IMR-90 (cell line): ENCODE measurements around the gene CLEC2A. TPM values are rescaled to one million over a fixed set of nuclear protein-coding genes. Genes with fewer than 3 reads are reported as not detected.

ENCODE experiments used
- ATAC-seq: fragments of 200-7000 bp; cut with Tn5 transposase; 2 replicates; pipeline ENCODE4 v1.9.1; 2020; ENCODE audit warnings: low read depth, mild to moderate bottlenecking, moderate library complexity
- BruUV-seq: library from RNA; stranded (reverse); fragments of 400-500 nt; replicated peaks from 2 replicates; lab custom pipeline; 2021; lab: Mats Ljungman, UMichigan
- CTCF ChIA-PET: fragments of 300-600 bp; formaldehyde crosslinking; extraction: SDS; loops from one replicate; lab custom pipeline; 2021; ENCODE audit warnings: antibody characterized with exemption; lab: Yijun Ruan, JAX
- POLR2A ChIA-PET: fragments of 300-600 bp; sonication (Branson Sonifier 250); formaldehyde crosslinking; loops from one replicate; lab custom pipeline; 2022; ENCODE audit warnings: antibody characterized with exemption; ENCODE audit not compliant: unreplicated experiment; lab: Charles Lee
- DNase-seq: peaks from one replicate; pipeline ENCODE4 v3.0.0; 2013
- H2AFZ ChIP-seq: replicated peaks from 2 replicates; pipeline ENCODE3; 2013; ENCODE audit warnings: low read length, mild to moderate bottlenecking; ENCODE audit not compliant: poor library complexity
- H2AK5ac ChIP-seq: 2 replicates; pipeline ENCODE4 v1.6.1; 2013; ENCODE audit warnings: low read depth, low read length, inconsistent platforms
- H2AK9ac ChIP-seq: replicated peaks from 2 replicates; pipeline ENCODE3; 2013; ENCODE audit warnings: mild to moderate bottlenecking, low read depth, low read length, moderate library complexity; ENCODE audit not compliant: poor library complexity
- H2BK120ac ChIP-seq: 2 replicates; pipeline ENCODE4 v1.6.1; 2013; ENCODE audit warnings: low read depth, low read length, inconsistent platforms
- H2BK15ac ChIP-seq: 3 replicates; pipeline ENCODE4 v1.6.1; 2013; ENCODE audit warnings: low read depth, low read length, inconsistent platforms
- H2BK20ac ChIP-seq: 2 replicates; pipeline ENCODE4 v1.6.1; 2013; ENCODE audit warnings: low read depth, mild to moderate bottlenecking, inconsistent platforms, low read length, moderate library complexity
- H2BK5ac ChIP-seq: 2 replicates; pipeline ENCODE4 v1.6.1; 2013; ENCODE audit warnings: mild to moderate bottlenecking, low read depth, low read length, inconsistent platforms; ENCODE audit not compliant: poor library complexity, severe bottlenecking
- H3K14ac ChIP-seq: replicated peaks from 2 replicates; pipeline ENCODE4 v1.6.1; 2013; ENCODE audit warnings: low read depth, low read length, inconsistent platforms
- H3K18ac ChIP-seq: 2 replicates; pipeline ENCODE4 v1.6.1; 2013; ENCODE audit warnings: low read depth, low read length, control low read depth
- H3K23ac ChIP-seq: 2 replicates; pipeline ENCODE4 v1.6.1; 2013; ENCODE audit warnings: low read depth, low read length, inconsistent platforms
- H3K27ac ChIP-seq: 2 replicates; pipeline ENCODE4 v1.5.1; 2013; ENCODE audit warnings: mild to moderate bottlenecking, control low read depth, low read length; ENCODE audit not compliant: insufficient read depth
- H3K27me3 ChIP-seq: 2 replicates; pipeline ENCODE4 v1.6.1; 2013; ENCODE audit warnings: low read length; ENCODE audit not compliant: control insufficient read depth, insufficient read depth
- H3K36me3 ChIP-seq: 2 replicates; pipeline ENCODE4 v1.6.1; 2013; ENCODE audit warnings: low read length, mixed read lengths; ENCODE audit not compliant: control insufficient read depth, insufficient read depth
- H3K4ac ChIP-seq: 2 replicates; pipeline ENCODE4 v1.6.1; 2013; ENCODE audit warnings: low read depth, low read length, inconsistent platforms
- H3K4me1 ChIP-seq: 2 replicates; pipeline ENCODE4 v1.6.1; 2013; ENCODE audit warnings: low read length, mixed read lengths; ENCODE audit not compliant: control insufficient read depth, insufficient read depth
- H3K4me2 ChIP-seq: 2 replicates; pipeline ENCODE4 v1.6.1; 2013; ENCODE audit warnings: low read depth, mild to moderate bottlenecking, control low read depth, low read length, moderate library complexity
- H3K4me3 ChIP-seq: 2 replicates; pipeline ENCODE4 v1.5.1; 2013; ENCODE audit warnings: low read depth, mild to moderate bottlenecking, control low read depth, low read length, moderate library complexity; ENCODE audit not compliant: insufficient read depth
- H3K56ac ChIP-seq: 2 replicates; pipeline ENCODE4 v1.6.1; 2013; ENCODE audit warnings: low read length, inconsistent platforms; ENCODE audit not compliant: insufficient read depth; ENCODE audit errors: extremely low read depth
- H3K79me1 ChIP-seq, 2 experiments: 2 replicates each; pipeline ENCODE4 v1.6.1; 2013; ENCODE audit warnings: low read length in 2 of 2, inconsistent platforms in 1 of 2, low read depth in 1 of 2
- H3K9ac ChIP-seq: 2 replicates; pipeline ENCODE4 v1.6.1; 2013; ENCODE audit warnings: low read depth, low read length, control low read depth
- H3K9me1 ChIP-seq: 2 replicates; pipeline ENCODE4 v1.6.1; 2013; ENCODE audit warnings: low read length, inconsistent platforms; ENCODE audit not compliant: insufficient read depth
- H3K9me3 ChIP-seq: 2 replicates; pipeline ENCODE4 v1.6.1; 2013; ENCODE audit warnings: low read length; ENCODE audit not compliant: control insufficient read depth, insufficient read depth
- H4K20me1 ChIP-seq: 2 replicates; pipeline ENCODE4 v1.6.1; 2013; ENCODE audit warnings: low read length, inconsistent platforms; ENCODE audit not compliant: insufficient read depth
- H4K5ac ChIP-seq: 2 replicates; pipeline ENCODE4 v1.6.1; 2013; ENCODE audit warnings: mild to moderate bottlenecking, low read depth, low read length, control low read depth
- H4K8ac ChIP-seq, 2 experiments: 2 replicates each; pipeline ENCODE4 v1.6.1; 2013; ENCODE audit warnings: low read depth in 2 of 2, low read length in 2 of 2, control low read depth in 1 of 2, inconsistent platforms in 1 of 2
- H4K91ac ChIP-seq: 2 replicates; pipeline ENCODE4 v1.6.1; 2013; ENCODE audit warnings: low read depth, low read length, inconsistent platforms; ENCODE audit not compliant: insufficient read depth
- BHLHE40 ChIP-seq: fragments of 150-350 bp; IDR thresholded peaks from 2 replicates; pipeline ENCODE4 v1.6.1; 2016; ENCODE audit warnings: mild to moderate bottlenecking, low read depth, low read length
- CEBPB ChIP-seq: IDR thresholded peaks from 2 replicates; pipeline ENCODE4 v1.6.1; 2012; ENCODE audit warnings: low read depth, low read length, improper control_type of control experiment
- CHD1 ChIP-seq: IDR thresholded peaks from 2 replicates; pipeline ENCODE4 v1.6.1; 2012; ENCODE audit warnings: low read depth, low read length, improper control_type of control experiment
- FOS ChIP-seq: fragments of 150-350 bp; IDR thresholded peaks from 2 replicates; pipeline ENCODE4 v1.6.1; 2016; ENCODE audit warnings: low read depth, low read length
- MAFK ChIP-seq: IDR thresholded peaks from 2 replicates; pipeline ENCODE4 v1.6.1; 2012; ENCODE audit warnings: low read depth, low read length, improper control_type of control experiment
- MAZ ChIP-seq: IDR thresholded peaks from 2 replicates; pipeline ENCODE4 v1.6.1; 2012; ENCODE audit warnings: low read depth, mild to moderate bottlenecking, low read length, improper control_type of control experiment, moderate library complexity, borderline replicate concordance
- MXI1 ChIP-seq: IDR thresholded peaks from 2 replicates; pipeline ENCODE4 v1.6.1; 2012; ENCODE audit warnings: low read depth, mild to moderate bottlenecking, low read length, moderate library complexity, borderline replicate concordance
- NFE2L2 ChIP-seq: fragments of 150-350 bp; IDR thresholded peaks from 2 replicates; pipeline ENCODE4 v1.6.1; 2016; ENCODE audit warnings: low read depth, mild to moderate bottlenecking, low read length
- POLR2A ChIP-seq: IDR thresholded peaks from 2 replicates; pipeline ENCODE4 v1.6.1; 2012; ENCODE audit warnings: mild to moderate bottlenecking, low read depth, low read length
- RAD21 ChIP-seq: IDR thresholded peaks from 2 replicates; pipeline ENCODE4 v1.6.1; 2012; ENCODE audit warnings: low read length, improper control_type of control experiment
- RCOR1 ChIP-seq: IDR thresholded peaks from 2 replicates; pipeline ENCODE4 v1.6.1; 2012; ENCODE audit warnings: mild to moderate bottlenecking, low read length, improper control_type of control experiment; ENCODE audit not compliant: insufficient replicate concordance
- RFX5 ChIP-seq: IDR thresholded peaks from 2 replicates; pipeline ENCODE4 v1.8.0; 2012; ENCODE audit warnings: low read depth, mild to moderate bottlenecking, low read length, moderate library complexity
- SMC3 ChIP-seq: fragments of 150-350 bp; IDR thresholded peaks from 2 replicates; pipeline ENCODE4 v1.6.1; 2016; ENCODE audit warnings: low read depth, mild to moderate bottlenecking, antibody characterized with exemption, low read length, moderate library complexity
- WGBS, 2 experiments: methylation state at CpG; one replicate each; pipeline versions ENCODE4 v1.1.5 to v1.1.7; 2013; ENCODE audit warnings: missing lambda C conversion rate in 2 of 2; ENCODE audit not compliant: insufficient read length in 1 of 2; ENCODE audit errors: extremely low coverage in 2 of 2; 5-methylcytosine and 5-hydroxymethylcytosine counted together
- dilution Hi-C: fragments of 300-500 bp; cut with HindIII; formaldehyde crosslinking; loops from one replicate; pipeline ENCODE4 v1.14.3; 2018; ENCODE audit warnings: low sequenced_read_pairs; ENCODE audit not compliant: unreplicated experiment
- in situ Hi-C: fragments of 300-500 bp; cut with MboI; formaldehyde crosslinking; loops from 3 replicates; pipeline ENCODE4 v1.14.3; 2019; ENCODE audit warnings: low sequenced_read_pairs, inconsistent platforms, mixed read lengths
- intact Hi-C: fragments of 100-400 bp; cut with micrococcal nuclease; formaldehyde crosslinking; loops from 2 replicates; pipeline ENCODE4 v1.10.0; 2022
- polyA plus RNA-seq, 3 experiments: library from polyadenylated mRNA; depleted of rRNA; stranded (reverse); fragments of >200 nt; gene quantifications; 2 replicates each; pipeline ENCODE4 v1.2.3, GENCODE V29; 2012; ENCODE audit warnings: low replicate concordance in 1 of 3
- total RNA-seq: library from RNA; depleted of rRNA; stranded (reverse); fragments of >200 nt; gene quantifications from 2 replicates; pipeline ENCODE4 v1.2.3, GENCODE V29; 2012
- TF ChIP-seq, protein P1 (sequence below): fragments of 150-350 bp; IDR thresholded peaks from 2 replicates; pipeline ENCODE4 v1.6.1; 2017; ENCODE audit warnings: mild to moderate bottlenecking, antibody characterized with exemption, low read length, low read depth
- TF ChIP-seq, protein P2 (sequence below): fragments of 150-350 bp; IDR thresholded peaks from 2 replicates; pipeline ENCODE4 v1.6.1; 2016; ENCODE audit warnings: low read depth, mild to moderate bottlenecking, low read length, moderate library complexity, borderline replicate concordance
- TF ChIP-seq, protein P3 (sequence below): conservative IDR thresholded peaks from 2 replicates; pipeline ENCODE4 v1.5.1; 2012; ENCODE audit warnings: mild to moderate bottlenecking, low read depth, low read length, improper control_type of control experiment

The CLEC2A gene
- total and polyA plus RNA-seq, 2 of the 4 experiments (the other 2 are of a cell fraction): not detected

DNA sequence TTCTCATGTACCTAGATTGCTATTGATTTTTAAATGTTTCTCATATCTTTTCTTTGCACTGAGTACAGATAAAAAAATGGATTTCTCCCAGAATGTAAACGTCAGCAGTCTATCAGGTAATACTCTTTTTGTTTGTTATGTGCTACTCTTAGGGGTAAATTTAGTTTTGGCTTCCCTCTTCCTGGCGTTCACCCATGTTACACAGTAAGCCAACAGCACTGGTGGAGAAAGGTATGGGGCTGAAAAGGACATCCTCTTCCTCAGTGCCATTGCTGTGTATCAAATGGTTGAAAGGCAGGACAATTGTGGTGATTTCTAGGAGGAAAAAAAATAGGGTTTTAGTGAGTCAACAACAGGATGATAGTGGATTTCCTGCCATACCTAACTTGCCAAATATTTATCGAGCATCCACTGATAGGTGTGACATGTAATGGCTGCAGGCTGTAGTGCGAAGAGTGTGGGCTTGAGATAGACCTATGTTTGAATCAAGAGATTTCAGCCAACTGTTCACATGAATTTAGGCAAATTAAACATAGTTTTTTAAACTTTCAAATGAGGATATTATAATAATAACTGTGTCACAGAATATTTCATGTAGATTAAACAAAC lies 43.4 kb downstream of the CLEC2A start:
- intact Hi-C loops: no loop called here
- H2BK5ac ChIP-seq: no peak overlapping the region
- no peak overlapping the region for H2AK5ac ChIP-seq
- no peak for ATAC-seq
- no peak overlapping the region for H2AFZ ChIP-seq
- DNase-seq: no peak
- no peaks in the 10 kb centered on the region for H3K4me1 ChIP-seq
- no peaks in the 10 kb centered on the region for H4K20me1 ChIP-seq
- H3K27me3 ChIP-seq: no peaks in the 10 kb centered on the region
- no CpG with 5 or more reads among the region's 4 CpGs for WGBS, 2 experiments
- no peak overlapping the region for H3K9ac ChIP-seq
- POLR2A ChIA-PET: no interaction called here
- H4K91ac ChIP-seq: no peak overlapping the region
- no peak overlapping the region for H3K4me3 ChIP-seq
- H2BK15ac ChIP-seq: no peak overlapping the region
- no peaks in the 10 kb centered on the region for H3K9me1 ChIP-seq
- H3K4ac ChIP-seq: no peak overlapping the region
- no peaks in the 10 kb centered on the region for H3K36me3 ChIP-seq
- H2AK9ac ChIP-seq: no peak overlapping the region
- CTCF ChIA-PET: no interaction called here
- in situ Hi-C loops: no loop called here
- no TSS peak for BruUV-seq
- H2BK120ac ChIP-seq: no peak overlapping the region
- H4K5ac ChIP-seq: no peak overlapping the region
- H4K8ac ChIP-seq: no peak overlapping the region
- H3K4me2 ChIP-seq: no peak overlapping the region
- TF ChIP-seq SMC3 (no peak), RAD21 (no peak), MAZ (no peak), CEBPB (no peak), MXI1 (no peak), BHLHE40 (no peak), FOS (no peak), RFX5 (no peak), NFE2L2 (no peak), MAFK (no peak), POLR2A (no peak), RCOR1 (no peak), CHD1 (no peak)
- TF ChIP-seq, protein P1, sequence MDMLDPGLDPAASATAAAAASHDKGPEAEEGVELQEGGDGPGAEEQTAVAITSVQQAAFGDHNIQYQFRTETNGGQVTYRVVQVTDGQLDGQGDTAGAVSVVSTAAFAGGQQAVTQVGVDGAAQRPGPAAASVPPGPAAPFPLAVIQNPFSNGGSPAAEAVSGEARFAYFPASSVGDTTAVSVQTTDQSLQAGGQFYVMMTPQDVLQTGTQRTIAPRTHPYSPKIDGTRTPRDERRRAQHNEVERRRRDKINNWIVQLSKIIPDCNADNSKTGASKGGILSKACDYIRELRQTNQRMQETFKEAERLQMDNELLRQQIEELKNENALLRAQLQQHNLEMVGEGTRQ: no peak
- TF ChIP-seq, protein P2, sequence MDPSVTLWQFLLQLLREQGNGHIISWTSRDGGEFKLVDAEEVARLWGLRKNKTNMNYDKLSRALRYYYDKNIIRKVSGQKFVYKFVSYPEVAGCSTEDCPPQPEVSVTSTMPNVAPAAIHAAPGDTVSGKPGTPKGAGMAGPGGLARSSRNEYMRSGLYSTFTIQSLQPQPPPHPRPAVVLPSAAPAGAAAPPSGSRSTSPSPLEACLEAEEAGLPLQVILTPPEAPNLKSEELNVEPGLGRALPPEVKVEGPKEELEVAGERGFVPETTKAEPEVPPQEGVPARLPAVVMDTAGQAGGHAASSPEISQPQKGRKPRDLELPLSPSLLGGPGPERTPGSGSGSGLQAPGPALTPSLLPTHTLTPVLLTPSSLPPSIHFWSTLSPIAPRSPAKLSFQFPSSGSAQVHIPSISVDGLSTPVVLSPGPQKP: no peak
- TF ChIP-seq, protein P3, sequence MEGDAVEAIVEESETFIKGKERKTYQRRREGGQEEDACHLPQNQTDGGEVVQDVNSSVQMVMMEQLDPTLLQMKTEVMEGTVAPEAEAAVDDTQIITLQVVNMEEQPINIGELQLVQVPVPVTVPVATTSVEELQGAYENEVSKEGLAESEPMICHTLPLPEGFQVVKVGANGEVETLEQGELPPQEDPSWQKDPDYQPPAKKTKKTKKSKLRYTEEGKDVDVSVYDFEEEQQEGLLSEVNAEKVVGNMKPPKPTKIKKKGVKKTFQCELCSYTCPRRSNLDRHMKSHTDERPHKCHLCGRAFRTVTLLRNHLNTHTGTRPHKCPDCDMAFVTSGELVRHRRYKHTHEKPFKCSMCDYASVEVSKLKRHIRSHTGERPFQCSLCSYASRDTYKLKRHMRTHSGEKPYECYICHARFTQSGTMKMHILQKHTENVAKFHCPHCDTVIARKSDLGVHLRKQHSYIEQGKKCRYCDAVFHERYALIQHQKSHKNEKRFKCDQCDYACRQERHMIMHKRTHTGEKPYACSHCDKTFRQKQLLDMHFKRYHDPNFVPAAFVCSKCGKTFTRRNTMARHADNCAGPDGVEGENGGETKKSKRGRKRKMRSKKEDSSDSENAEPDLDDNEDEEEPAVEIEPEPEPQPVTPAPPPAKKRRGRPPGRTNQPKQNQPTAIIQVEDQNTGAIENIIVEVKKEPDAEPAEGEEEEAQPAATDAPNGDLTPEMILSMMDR: no peak
- H3K79me1 ChIP-seq: no peaks in the 10 kb centered on the region
- H3K56ac ChIP-seq: no peak overlapping the region
- no peak overlapping the region for H3K18ac ChIP-seq
- H3K14ac ChIP-seq: no peak overlapping the region
- no peak overlapping the region for H3K23ac ChIP-seq
- no peaks in the 10 kb centered on the region for H3K9me3 ChIP-seq
- dilution Hi-C loops: no loop called here
- H3K27ac ChIP-seq: no peak overlapping the region
- no peak overlapping the region for H2BK20ac ChIP-seq
